ENCODE data around the gene FBLN5.

DNA sequence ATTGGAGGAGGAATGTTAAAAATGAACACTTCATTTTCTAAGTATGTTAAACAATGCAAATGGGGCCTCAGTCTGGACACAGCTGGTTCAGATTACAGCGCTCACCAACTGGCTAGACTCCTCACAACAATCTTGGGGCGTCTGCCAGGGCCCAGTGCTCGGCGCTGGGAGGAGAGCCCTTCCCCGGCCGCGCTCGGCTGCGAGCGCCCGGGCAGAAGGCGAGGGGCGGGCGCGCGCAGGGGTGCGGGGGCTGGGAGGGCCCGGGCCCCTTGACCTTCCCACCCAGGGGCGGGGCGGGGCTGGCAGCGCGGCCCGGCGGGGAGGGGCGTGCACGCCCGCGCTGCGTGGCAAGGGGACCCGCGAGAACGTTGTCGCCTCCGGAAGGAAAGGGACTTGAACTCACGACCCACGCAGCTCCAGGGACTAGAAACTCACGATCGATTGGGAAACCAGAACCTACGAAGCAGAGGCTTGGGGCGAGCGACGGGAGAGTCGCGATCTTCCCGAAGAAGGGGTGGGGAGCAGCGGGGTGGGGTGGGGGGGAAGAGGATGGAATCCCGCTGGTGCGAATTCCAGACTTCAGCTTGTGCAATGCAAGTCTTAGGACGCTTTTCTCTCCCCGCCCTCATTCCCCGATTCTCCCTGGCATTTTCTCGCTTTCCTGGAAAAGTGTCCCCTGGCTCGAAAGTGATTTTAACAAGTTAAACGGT lies at the start of gene FBLN5:
- TF ChIP-seq, protein P1, sequence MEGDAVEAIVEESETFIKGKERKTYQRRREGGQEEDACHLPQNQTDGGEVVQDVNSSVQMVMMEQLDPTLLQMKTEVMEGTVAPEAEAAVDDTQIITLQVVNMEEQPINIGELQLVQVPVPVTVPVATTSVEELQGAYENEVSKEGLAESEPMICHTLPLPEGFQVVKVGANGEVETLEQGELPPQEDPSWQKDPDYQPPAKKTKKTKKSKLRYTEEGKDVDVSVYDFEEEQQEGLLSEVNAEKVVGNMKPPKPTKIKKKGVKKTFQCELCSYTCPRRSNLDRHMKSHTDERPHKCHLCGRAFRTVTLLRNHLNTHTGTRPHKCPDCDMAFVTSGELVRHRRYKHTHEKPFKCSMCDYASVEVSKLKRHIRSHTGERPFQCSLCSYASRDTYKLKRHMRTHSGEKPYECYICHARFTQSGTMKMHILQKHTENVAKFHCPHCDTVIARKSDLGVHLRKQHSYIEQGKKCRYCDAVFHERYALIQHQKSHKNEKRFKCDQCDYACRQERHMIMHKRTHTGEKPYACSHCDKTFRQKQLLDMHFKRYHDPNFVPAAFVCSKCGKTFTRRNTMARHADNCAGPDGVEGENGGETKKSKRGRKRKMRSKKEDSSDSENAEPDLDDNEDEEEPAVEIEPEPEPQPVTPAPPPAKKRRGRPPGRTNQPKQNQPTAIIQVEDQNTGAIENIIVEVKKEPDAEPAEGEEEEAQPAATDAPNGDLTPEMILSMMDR (conservative IDR thresholded peaks at IDR 0.05 in 1 of 2, IDR thresholded peaks at IDR 0.05 in 1 of 2; ENCODE audit: low read depth in 1 of 2, low read length in 2 of 2): no peak
- no peak for TF ChIP-seq EZH2 (IDR thresholded peaks at IDR 0.05; ENCODE audit: low read length, missing control alignments)

Data from fibroblast of lung (primary cell).